ENCODE measurements around the gene RNF169.
A peak's percentile ranks its signal among the peaks of the same experiment; 100 is the strongest.

The RNF169 gene

GRCh38 chr11:74849525-74850391 is 101.1 kb downstream of the RNF169 start:
- TF ChIP-seq CTCF (IDR thresholded peaks at IDR 0.05; ENCODE audit: extremely low read depth, missing control alignments) = no peak
- no peak for DNase-seq (ENCODE audit: low spot score)

- no peak for TF ChIP-seq CTCF (IDR thresholded peaks at IDR 0.05; ENCODE audit: extremely low read depth, missing control alignments)
- DNase-seq (ENCODE audit: low spot score) = no peak
Measured at GRCh38 chr11:74853223-74853622, 104.6 kb downstream of the RNF169 start.

GRCh38 chr11:74860743-74861142 is 112.1 kb downstream of the RNF169 start:
- no peak for DNase-seq (ENCODE audit: low spot score)
- TF ChIP-seq CTCF (IDR thresholded peaks at IDR 0.05; ENCODE audit: extremely low read depth, missing control alignments) = no peak

- no peak for DNase-seq (ENCODE audit: low spot score)
- TF ChIP-seq CTCF (IDR thresholded peaks at IDR 0.05; ENCODE audit: extremely low read depth, missing control alignments) = no peak
Measured at GRCh38 chr11:74863410-74863809, 114.8 kb downstream of the RNF169 start.

- DNase-seq (ENCODE audit: low spot score) = no peak
Measured at GRCh38 chr11:74866557-74866956, 117.9 kb downstream of the RNF169 start.

GRCh38 chr11:74870485-74870884 is 121.8 kb downstream of the RNF169 start:
- no peak for DNase-seq (ENCODE audit: low spot score)
- peak; percentile 1 for TF ChIP-seq CTCF (IDR thresholded peaks at IDR 0.05; ENCODE audit: extremely low read depth, missing control alignments)

More at GRCh38 chr11:74866557-74866956, 117.9 kb downstream of the RNF169 start:
- TF ChIP-seq CTCF (IDR thresholded peaks at IDR 0.05; ENCODE audit: extremely low read depth, missing control alignments) = no peak

- DNase-seq (ENCODE audit: low spot score) = no peak
- TF ChIP-seq CTCF (IDR thresholded peaks at IDR 0.05; ENCODE audit: extremely low read depth, missing control alignments) = no peak
Measured at GRCh38 chr11:74871037-74871436, 122.4 kb downstream of the RNF169 start.
